WTC11 (cell line): ENCODE measurements around the gene TDRD1. TPM values are rescaled to one million over a fixed set of nuclear protein-coding genes. Genes with fewer than 3 reads are reported as not detected.

Source experiments
- ATAC-seq: fragments of 200-7000 bp; cut with Tn5 transposase; 2 replicates; pipeline ENCODE4 v1.10.0; 2021; ENCODE audit warnings: mild to moderate bottlenecking, moderate library complexity
- CTCF ChIA-PET: fragments of 300-600 bp; sonication (Branson Sonifier 250); formaldehyde crosslinking; loops from one replicate; lab custom pipeline; 2021; ENCODE audit warnings: antibody characterized with exemption; lab: Charles Lee
- POLR2A ChIA-PET: fragments of 350-600 bp; sonication (Branson Sonifier 250); formaldehyde crosslinking; loops from one replicate; lab custom pipeline; 2021; ENCODE audit warnings: antibody characterized with exemption; lab: Charles Lee
- DNase-seq: peaks from one replicate; pipeline ENCODE4 v3.0.0; 2021; ENCODE audit warnings: low spot score
- H3K27ac Mint-ChIP-seq: 2 replicates; pipeline ENCODE4 v1.8.0; 2021; ENCODE audit warnings: mixed read lengths
- H3K27me3 Mint-ChIP-seq: 2 replicates; pipeline ENCODE4 v1.8.0; 2021; ENCODE audit warnings: low read depth, mild to moderate bottlenecking, moderate library complexity, mixed read lengths
- H3K36me3 Mint-ChIP-seq: 2 replicates; pipeline ENCODE4 v1.8.0; 2021; ENCODE audit warnings: mixed read lengths
- H3K4me1 Mint-ChIP-seq: 2 replicates; pipeline ENCODE4 v1.8.0; 2022; ENCODE audit warnings: mixed read lengths
- H3K4me3 Mint-ChIP-seq: 2 replicates; pipeline ENCODE4 v1.8.0; 2021; ENCODE audit warnings: mild to moderate bottlenecking, moderate library complexity, mixed read lengths
- H3K9me3 Mint-ChIP-seq: 2 replicates; pipeline ENCODE4 v1.8.0; 2021; ENCODE audit warnings: mixed read lengths
- AR ChIP-seq: fragments of 250-450 bp; sonication (Bioruptor Pico); IDR thresholded peaks from 2 replicates; pipeline ENCODE4 v1.9.0; 2021; ENCODE audit warnings: mild to moderate bottlenecking
- CBFB ChIP-seq: sonication (generic); formaldehyde crosslinking; IDR thresholded peaks from 2 replicates; pipeline ENCODE4 v1.8.1; 2022; ENCODE audit warnings: mild to moderate bottlenecking, low read depth, missing genetic modification reagents
- CREB1 ChIP-seq: sonication (generic); formaldehyde crosslinking; IDR thresholded peaks from 2 replicates; pipeline ENCODE4 v1.8.0; 2023; ENCODE audit warnings: mild to moderate bottlenecking, missing genetic modification reagents
- EMX1 ChIP-seq: fragments of 250-450 bp; sonication (Bioruptor Pico); IDR thresholded peaks from 2 replicates; pipeline ENCODE4 v1.8.0; 2021; ENCODE audit warnings: mild to moderate bottlenecking
- RELA ChIP-seq: sonication (generic); formaldehyde crosslinking; IDR thresholded peaks from 2 replicates; pipeline ENCODE4 v1.8.1; 2022; ENCODE audit warnings: missing genetic modification reagents, mild to moderate bottlenecking, borderline replicate concordance
- TP53 ChIP-seq: sonication (generic); formaldehyde crosslinking; IDR thresholded peaks from 2 replicates; pipeline ENCODE4 v1.8.1; 2023; ENCODE audit warnings: mild to moderate bottlenecking, missing genetic modification reagents
- ZBTB21 ChIP-seq: sonication (generic); formaldehyde crosslinking; IDR thresholded peaks from 2 replicates; pipeline ENCODE4 v1.8.1; 2023; ENCODE audit warnings: mild to moderate bottlenecking, missing genetic modification reagents, borderline replicate concordance
- ZBTB43 ChIP-seq: sonication (generic); formaldehyde crosslinking; IDR thresholded peaks from 2 replicates; pipeline ENCODE4 v1.8.1; 2023; ENCODE audit warnings: mild to moderate bottlenecking, missing genetic modification reagents
- ZNF219 ChIP-seq: sonication (generic); formaldehyde crosslinking; IDR thresholded peaks from 2 replicates; pipeline ENCODE4 v1.8.0; 2023; ENCODE audit warnings: missing genetic modification reagents, mild to moderate bottlenecking, borderline replicate concordance
- ZNF423 ChIP-seq: fragments of 250-450 bp; sonication (Bioruptor Pico); IDR thresholded peaks from 2 replicates; pipeline ENCODE4 v2.1.2; 2022; ENCODE audit warnings: mild to moderate bottlenecking, moderate library complexity
- ZNF425 ChIP-seq: fragments of 250-450 bp; sonication (Bioruptor Pico); conservative IDR thresholded peaks from 2 replicates; pipeline ENCODE4 v1.9.0; 2021; ENCODE audit warnings: mild to moderate bottlenecking
- total RNA-seq: library from RNA; stranded (reverse); gene quantifications from 3 replicates; pipeline ENCODE4 v1.2.3, GENCODE V29; 2021
- TF ChIP-seq, protein P1 (sequence below): fragments of 250-450 bp; sonication (Bioruptor Pico); IDR thresholded peaks from 2 replicates; pipeline ENCODE4 v1.9.0; 2021; ENCODE audit warnings: mild to moderate bottlenecking
- TF ChIP-seq, protein P2 (sequence below): fragments of 250-450 bp; sonication (Bioruptor Pico); IDR thresholded peaks from 2 replicates; pipeline ENCODE4 v1.9.0; 2021; ENCODE audit warnings: moderate library complexity, mild to moderate bottlenecking, inconsistent platforms, borderline replicate concordance
- TF ChIP-seq, protein P3 (sequence below): sonication (generic); formaldehyde crosslinking; IDR thresholded peaks from 2 replicates; pipeline ENCODE4 v1.8.1; 2022; ENCODE audit warnings: low read depth, missing genetic modification reagents, borderline replicate concordance
- TF ChIP-seq, protein P4 (sequence below): sonication (generic); formaldehyde crosslinking; IDR thresholded peaks from 2 replicates; pipeline ENCODE4 v1.8.1; 2022; ENCODE audit warnings: mild to moderate bottlenecking, moderate library complexity, missing genetic modification reagents

TDRD1 gene
- total RNA-seq, 1 experiment from 2014 or later = 0.70 TPM

- no peak for TF ChIP-seq AR (CRISPR knock-in tag)
These were observed 41.1 kb downstream of the TDRD1 start (continued) for GRCh38 chr10:114220281-114220680.

- H3K27me3 Mint-ChIP-seq = no peaks in the 10 kb centered on the region
- CTCF ChIA-PET = no interaction called here
- no peak for TF ChIP-seq CREB1 (CRISPR knock-in tag)
- TF ChIP-seq, protein P1, sequence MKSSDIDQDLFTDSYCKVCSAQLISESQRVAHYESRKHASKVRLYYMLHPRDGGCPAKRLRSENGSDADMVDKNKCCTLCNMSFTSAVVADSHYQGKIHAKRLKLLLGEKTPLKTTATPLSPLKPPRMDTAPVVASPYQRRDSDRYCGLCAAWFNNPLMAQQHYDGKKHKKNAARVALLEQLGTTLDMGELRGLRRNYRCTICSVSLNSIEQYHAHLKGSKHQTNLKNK (CRISPR knock-in tag) = no peak
- no peak for TF ChIP-seq ZNF219 (CRISPR knock-in tag)
- no peak for TF ChIP-seq CBFB (CRISPR knock-in tag)
- TF ChIP-seq, protein P2, sequence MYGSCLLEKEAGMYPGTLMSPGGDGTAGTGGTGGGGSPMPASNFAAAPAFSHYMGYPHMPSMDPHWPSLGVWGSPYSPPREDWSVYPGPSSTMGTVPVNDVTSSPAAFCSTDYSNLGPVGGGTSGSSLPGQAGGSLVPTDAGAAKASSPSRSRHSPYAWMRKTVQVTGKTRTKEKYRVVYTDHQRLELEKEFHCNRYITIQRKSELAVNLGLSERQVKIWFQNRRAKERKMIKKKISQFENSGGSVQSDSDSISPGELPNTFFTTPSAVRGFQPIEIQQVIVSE (CRISPR knock-in tag) = no peak
- TF ChIP-seq, protein P3, sequence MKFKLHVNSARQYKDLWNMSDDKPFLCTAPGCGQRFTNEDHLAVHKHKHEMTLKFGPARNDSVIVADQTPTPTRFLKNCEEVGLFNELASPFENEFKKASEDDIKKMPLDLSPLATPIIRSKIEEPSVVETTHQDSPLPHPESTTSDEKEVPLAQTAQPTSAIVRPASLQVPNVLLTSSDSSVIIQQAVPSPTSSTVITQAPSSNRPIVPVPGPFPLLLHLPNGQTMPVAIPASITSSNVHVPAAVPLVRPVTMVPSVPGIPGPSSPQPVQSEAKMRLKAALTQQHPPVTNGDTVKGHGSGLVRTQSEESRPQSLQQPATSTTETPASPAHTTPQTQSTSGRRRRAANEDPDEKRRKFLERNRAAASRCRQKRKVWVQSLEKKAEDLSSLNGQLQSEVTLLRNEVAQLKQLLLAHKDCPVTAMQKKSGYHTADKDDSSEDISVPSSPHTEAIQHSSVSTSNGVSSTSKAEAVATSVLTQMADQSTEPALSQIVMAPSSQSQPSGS (CRISPR knock-in tag) = no peak
- no peak for TF ChIP-seq ZBTB21 (CRISPR knock-in tag)
- TF ChIP-seq AR (CRISPR knock-in tag) = no peak
- TF ChIP-seq ZBTB43 = no peak
- TF ChIP-seq ZNF423 (CRISPR knock-in tag) = no peak
- TF ChIP-seq TP53 (CRISPR knock-in tag) = no peak
- TF ChIP-seq, protein P4, sequence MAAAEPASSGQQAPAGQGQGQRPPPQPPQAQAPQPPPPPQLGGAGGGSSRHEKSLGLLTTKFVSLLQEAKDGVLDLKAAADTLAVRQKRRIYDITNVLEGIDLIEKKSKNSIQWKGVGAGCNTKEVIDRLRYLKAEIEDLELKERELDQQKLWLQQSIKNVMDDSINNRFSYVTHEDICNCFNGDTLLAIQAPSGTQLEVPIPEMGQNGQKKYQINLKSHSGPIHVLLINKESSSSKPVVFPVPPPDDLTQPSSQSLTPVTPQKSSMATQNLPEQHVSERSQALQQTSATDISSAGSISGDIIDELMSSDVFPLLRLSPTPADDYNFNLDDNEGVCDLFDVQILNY (CRISPR knock-in tag) = no peak
- TF ChIP-seq RELA = no peak
- TF ChIP-seq EMX1 = no peak
- no peak for TF ChIP-seq ZNF425 (CRISPR knock-in tag)
- H3K9me3 Mint-ChIP-seq = no peaks in the 10 kb centered on the region
- H3K4me3 Mint-ChIP-seq = no peak overlapping the region
- DNase-seq (no peak), ATAC-seq (no peak)
- no peaks in the 10 kb centered on the region for H3K36me3 Mint-ChIP-seq
- H3K4me1 Mint-ChIP-seq = no peaks in the 10 kb centered on the region
- POLR2A ChIA-PET = no interaction called here
- H3K27ac Mint-ChIP-seq = no peak overlapping the region
These were observed 42.1 kb downstream of the TDRD1 start for GRCh38 chr10:114221235-114221634.
